GM18511 (cell line): Measurements from ENCODE around the gene IGFBP7.

Source experiments
- ATAC-seq: cut with Tn5 transposase; IDR thresholded peaks from one replicate; pipeline ENCODE4 v1.9.1; 2021; ENCODE audit warnings: mild to moderate bottlenecking, moderate library complexity; ENCODE audit not compliant: unreplicated experiment

Gene IGFBP7, protein sequence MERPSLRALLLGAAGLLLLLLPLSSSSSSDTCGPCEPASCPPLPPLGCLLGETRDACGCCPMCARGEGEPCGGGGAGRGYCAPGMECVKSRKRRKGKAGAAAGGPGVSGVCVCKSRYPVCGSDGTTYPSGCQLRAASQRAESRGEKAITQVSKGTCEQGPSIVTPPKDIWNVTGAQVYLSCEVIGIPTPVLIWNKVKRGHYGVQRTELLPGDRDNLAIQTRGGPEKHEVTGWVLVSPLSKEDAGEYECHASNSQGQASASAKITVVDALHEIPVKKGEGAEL

DNA sequence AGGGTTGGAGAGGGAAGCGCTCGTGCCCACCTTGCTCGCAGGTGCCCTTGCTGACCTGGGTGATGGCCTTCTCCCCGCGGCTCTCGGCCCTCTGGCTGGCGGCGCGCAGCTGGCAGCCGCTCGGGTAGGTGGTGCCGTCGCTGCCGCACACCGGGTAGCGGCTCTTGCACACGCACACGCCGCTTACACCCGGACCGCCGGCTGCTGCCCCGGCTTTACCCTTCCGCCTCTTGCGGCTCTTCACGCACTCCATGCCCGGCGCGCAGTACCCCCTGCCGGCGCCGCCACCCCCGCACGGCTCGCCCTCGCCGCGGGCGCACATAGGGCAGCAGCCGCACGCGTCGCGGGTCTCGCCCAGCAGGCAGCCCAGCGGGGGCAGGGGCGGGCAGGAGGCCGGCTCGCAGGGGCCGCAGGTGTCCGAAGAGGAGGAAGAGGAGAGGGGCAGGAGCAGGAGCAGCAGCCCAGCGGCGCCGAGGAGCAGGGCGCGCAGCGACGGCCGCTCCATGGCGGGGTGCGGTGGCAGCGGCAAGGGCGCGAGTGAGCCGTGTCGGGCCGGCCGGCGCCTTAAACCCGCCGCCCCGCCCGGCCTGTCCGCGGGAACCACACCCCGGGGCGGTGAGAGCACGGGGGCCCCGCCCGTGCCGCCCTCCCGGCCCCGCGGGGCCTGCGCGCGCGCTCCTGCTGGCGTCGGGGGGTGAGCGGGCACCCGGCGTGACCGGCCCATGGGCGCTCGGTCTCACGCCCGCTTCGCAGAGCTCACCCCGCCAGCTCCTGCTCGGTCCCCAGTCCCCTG lies at the start of gene IGFBP7:
Gene IGFBP7 (minus strand): TSS at position 539 of the 793 bp plus-strand sequence. CDS start 34 bp downstream, at position 505.
- ATAC-seq = peak; percentile 44

DNA sequence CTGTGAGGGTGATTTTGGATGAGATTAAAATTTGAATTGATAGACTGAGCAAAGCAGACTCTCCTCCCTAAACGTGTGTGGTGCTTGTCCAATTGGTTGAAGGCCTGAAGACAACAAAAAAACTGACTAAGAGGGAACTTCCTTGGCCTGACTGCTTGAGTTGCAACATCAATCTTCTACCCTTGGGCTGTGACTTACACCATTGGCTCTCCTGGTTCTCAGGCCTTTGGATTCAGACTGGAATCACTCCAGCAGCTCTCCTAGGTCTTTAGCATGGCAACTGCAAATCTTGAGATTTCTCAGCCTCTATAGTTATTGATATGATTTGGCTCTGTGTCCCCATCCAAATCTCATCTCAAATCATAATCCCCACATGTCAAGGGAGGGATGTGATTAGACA lies 49.7 kb upstream of the IGFBP7 start:
- ATAC-seq = no peak

DNA sequence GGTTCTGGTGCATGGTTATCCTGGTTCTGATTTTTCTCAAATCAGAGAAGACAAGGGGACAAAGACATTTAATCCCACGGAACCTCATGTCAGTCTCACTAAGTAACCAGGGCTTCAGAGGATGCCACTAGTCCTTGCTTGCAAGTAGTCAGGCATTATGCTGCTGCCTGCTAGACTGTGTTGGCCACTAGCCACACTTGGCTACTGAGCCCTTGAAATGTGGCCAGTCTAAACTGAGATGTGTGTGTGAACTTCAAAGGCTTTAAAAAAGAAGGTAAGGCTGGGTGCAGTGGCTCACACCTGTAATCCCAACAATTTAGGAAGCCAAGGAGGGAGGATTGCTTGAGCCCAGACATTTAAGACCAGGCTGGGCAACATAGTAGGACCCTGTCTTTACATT lies 48.6 kb upstream of the IGFBP7 start:
- no peak for ATAC-seq

DNA sequence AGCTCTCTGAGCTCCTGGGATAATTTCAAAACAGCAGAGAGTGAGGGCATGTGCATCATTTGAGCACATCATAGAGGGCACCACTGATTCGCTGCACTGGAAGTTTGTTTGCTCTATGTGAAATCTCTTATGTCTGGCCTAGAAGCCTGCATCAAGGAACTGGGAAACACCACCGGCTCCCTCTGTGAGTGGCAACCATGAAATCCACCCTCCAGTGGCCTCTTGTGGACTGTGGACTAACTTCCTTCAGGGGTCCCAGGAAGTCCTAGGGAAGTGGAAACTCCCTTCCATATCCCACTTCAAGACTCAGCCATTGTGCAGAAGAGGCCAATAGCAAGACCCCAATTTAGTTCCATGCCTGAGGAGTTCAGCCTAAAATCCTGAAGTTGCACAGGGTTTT lies 48.0 kb upstream of the IGFBP7 start:
- ATAC-seq = no peak

DNA sequence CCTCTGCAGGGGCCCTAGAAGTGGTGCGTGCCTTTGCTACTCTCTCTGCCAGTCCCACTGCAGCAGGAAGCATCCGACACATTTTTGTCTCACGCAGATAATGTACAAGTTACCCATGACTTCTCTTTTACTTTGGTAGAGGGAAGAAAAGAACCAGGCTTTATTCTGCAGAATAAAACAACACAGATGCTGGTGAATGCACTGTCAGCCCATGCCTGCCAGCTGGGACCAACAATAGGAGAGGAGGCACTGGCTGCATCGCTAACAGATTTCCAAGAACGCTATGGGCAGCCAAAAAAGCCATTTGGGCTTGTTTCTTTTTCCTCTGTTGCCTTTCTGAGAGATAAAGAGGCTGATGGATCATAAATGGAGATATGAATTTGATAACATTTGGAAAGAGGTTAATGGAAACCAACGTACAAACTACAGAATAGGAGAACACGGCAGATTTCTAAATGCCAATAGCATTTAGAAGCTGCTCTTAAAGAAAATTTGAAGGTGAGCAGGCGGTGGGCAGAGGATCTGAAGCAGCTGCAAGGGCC lies 47.5 kb upstream of the IGFBP7 start:
- no peak for ATAC-seq

DNA sequence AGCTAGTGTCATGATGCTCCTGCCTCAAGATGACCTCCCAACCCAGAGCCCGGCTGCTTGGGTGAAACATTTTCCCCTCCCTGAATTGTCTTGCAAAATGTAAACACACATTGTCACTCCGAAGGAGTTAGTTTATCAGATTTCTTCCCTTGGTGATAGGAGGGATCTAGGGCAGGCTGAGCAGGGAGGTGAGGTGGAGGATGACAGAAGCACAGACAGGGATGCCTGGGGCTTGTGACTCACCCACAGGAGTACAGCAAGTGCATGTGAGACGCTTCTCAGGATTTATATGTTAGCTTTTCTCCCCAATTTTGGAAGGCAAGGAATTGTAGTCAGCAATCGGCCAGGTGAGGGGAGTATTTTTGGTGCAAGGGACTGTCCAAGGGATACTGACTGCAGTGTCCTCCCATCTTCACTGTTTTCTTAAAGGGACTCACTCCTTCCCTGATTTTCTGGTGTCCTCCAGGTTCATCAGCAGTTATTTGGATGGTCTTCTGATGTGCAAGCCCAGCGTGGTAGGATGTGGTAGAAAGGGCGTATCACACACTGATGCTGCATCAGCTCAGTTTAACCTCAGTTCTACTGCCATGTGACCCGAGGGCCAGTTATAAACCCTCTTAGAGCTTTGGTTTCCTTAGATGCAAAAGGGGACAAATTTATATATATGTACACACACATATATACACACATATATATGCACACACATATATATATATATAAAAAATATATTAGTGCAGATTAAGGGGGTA lies 46.2 kb upstream of the IGFBP7 start:
- no peak for ATAC-seq

DNA sequence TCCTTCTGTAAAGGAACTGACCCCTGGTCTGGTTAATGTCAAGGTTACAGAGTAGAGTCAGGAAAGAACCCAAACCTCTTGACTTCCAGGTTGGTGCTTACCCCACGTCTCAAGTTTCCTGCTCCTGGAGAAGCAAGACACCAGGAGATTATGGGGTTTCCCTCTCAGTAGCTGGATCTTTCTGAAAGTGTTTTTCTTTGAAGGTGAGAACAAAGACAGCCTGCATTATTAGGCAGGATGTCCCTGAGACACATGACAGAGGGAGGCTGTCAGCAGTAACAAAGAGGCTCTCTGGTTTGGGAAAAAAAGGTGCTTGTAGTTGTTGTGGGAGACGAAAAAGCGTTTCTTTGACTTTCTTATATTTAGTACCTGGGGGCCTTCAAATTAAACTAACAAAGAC lies 44.7 kb upstream of the IGFBP7 start:
- no peak for ATAC-seq

DNA sequence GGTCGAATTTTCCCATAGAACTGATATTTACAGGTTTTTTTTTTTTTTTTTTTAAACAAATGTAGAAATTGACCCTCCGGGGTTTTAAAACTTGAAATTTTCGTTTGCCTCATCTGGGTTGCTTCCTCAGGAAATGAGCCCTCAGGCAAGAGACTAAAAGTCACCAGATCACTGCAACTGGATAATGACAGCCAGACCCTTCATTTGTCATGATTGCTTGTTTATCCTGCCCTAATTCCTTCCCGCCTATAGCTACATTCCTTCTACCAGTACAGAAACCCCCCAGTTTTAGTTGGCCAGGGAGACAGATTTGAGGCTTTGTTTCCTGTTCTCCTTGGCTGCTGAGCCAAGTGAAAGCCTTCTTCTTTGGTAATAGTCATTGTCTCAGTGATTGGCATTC lies 44.0 kb upstream of the IGFBP7 start:
- ATAC-seq = no peak

DNA sequence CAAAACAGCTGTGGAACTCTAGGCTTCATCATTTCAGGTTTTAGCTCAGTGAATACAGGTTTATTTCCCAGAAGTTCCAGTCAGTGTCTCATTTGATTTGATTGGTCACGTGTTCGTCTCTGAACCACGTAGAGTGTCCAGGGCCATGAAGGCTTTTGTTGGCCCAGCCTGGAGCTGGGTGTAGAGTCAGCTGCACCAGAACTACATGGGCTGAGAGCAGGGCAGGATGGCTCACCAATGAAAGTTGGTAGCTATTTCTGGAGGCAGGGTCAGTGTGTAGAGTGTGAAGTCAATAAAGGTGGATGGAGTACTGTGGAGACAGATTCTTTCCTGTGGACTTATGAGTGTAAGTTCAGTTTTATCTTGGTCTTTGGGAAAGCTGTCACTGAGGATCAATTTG lies 43.0 kb upstream of the IGFBP7 start:
- no peak for ATAC-seq

DNA sequence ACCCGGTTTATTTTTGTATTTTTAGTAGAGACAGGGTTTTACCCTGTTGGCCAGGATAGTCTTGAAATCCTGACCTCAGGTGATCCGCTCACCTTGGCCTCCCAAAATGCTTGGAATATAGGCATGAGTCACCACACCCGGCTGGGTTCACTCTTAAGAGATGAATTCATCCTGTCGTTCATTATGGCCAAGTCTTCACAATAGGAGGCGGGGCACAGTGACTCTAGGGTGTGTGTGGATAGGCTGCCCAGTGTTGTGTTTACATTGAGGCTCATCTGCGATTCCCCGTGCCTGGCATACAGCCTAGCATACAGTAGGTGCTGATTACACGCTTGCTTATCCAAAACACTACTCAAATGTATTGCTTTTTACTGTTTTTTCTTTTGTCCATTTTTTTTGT lies 41.3 kb upstream of the IGFBP7 start:
- ATAC-seq = no peak

DNA sequence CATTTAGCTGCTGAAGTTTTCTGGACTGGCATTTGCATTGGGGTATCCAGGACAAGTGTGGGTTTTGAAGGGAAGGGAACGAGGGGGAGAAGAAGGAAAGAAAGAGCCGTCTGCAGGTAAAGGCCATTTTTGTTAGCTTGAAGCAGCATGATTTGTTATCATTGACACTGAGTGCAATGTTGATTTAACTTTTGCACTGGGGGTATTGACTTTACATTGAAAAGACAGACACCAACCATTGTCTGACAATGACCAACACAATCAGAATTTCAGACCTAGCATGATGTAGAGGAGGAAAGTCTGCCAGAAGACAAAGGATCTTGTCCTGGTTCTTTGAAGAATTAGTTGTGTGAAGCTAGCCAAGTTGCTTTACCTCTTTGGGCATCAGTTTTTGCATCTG lies 39.6 kb upstream of the IGFBP7 start:
- ATAC-seq = no peak

DNA sequence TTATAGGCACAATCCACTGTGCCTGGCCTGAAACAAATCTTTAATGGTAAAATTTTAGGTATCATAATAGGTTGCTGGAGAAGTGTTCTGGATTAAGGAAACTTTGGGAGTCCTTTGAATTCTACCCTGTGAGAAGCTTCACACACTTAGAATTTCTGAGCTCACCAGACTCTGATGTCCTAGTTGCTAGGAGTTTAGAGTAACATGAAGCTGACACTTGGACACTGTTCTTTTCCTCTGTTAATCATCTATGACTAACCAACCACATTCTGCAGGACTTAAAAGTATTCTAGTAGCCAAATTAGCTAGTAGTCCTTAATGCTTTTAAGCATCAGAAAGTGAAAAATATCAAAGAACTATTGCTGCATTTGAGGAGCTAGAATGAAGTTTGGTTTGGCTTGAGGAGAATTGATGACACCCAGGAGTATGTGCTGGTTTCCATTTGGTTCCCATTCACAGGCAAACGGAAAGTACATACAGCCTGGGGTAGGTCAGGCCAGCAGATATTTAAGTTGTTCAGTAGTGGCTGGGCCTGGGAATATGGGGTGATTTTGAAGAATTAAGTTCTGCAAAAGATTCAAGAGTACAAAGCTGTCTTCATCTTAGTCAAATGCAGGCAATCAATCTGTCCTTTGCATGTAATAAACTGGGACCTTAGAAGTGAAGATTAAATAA lies 38.8 kb upstream of the IGFBP7 start:
- ATAC-seq = no peak

DNA sequence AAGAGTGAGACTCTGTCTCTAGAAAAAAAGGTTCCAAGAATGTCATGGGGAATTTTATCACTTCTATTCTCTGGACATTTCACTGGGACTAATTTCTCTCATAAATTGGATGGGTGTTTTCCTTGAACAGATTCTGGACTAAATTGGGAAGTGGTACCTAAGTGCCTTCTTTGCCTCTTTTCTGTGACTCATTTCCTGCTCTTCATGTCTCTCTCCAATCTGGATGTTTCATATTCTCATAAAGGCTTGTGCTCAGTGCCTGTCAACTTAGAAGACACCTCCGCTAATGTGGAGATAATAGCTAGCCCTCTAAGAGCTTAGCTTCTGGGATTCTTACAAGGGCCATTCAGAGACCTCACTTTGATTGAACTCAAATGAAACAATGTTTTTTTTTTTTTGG lies 38.0 kb upstream of the IGFBP7 start:
- no peak for ATAC-seq

DNA sequence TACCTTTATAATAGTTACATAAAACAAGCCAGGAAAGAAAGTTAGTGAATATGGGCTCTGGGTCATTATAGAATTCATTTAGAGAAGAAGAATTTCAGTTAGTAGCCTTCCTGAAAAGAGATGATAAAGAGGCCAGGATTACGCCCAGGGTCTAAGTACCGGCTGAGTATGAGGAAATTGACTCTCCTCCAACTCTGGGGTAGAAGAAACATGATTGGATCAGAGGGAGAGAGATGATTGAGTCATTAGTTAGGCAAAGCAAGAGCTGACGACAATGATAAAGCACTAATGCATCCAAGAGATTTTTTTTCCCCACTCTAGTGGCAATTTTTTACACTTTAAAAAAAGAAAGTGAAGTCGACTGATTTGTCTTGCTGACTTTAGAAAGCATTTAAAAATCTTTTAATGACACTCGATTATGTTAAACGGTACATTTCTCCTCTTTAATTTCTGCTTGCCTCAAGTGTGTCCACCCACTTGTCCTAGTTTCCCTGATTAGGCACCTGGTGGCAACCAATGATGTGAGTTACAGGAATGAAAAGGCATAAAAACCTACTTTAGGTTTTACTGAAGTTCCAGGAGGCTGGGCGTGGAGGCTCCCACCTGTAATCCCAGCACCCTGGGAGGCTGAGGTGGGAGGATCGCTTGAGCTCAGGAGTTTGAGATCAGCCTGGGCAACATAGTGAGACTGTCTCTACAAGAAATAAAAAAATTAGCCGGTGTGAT lies 37.3 kb upstream of the IGFBP7 start:
- ATAC-seq = no peak

DNA sequence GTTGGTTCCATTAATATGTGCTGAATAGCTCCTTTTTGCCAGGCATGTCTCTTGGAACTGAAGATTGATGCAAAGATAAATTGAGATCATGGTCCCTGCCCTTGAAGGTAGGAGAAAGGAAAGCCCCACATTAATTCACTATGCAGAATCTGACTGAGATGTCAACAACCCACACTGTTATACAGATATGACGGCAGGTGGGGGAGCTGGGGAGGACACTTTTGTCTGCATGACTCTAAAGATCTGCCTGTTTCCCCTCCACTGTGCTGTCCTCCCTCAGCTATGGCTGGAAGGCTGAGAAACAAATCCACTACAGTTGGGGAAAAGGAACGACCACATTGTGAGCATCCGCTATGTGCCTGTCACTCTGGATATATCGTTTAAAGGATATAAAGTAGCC lies 36.3 kb upstream of the IGFBP7 start:
- no peak for ATAC-seq

DNA sequence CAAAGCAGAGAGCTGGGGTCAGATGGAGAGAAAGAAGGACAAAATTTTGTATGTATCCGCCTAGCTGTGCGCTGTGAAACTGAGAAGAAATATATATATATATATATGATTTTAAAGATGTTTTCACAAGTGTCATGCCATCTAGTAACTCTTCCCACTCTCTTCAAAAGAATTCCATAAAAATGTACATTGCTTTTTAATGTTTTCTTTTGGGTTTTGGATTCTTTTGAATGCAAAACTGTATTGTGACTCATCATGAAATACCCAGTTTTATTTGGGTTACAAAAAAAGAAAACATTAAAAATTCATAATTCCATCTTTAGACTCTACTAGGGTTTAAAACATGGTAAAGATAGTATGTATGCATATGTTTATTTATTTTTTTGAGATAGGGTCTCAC lies 34.3 kb upstream of the IGFBP7 start:
- no peak for ATAC-seq

DNA sequence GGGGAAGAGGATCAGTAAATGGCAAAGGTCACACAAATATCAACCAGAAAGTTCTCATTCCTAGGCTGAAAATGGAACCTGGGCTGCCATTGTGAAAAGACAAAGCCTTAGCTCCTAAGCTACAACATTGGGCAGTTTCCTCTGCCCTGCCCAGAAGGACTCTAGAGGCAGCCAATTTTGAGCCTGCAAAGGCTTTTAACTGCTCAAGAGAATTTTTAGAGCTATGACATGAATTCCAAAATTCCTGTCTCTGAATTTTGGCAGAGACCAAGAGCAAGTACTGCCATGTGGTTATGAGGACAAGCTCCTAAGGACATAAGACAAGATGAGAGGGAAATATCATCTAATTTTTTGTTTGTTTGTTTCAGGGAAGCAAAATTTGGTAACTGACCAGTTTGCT lies 29.6 kb upstream of the IGFBP7 start:
- ATAC-seq = no peak

DNA sequence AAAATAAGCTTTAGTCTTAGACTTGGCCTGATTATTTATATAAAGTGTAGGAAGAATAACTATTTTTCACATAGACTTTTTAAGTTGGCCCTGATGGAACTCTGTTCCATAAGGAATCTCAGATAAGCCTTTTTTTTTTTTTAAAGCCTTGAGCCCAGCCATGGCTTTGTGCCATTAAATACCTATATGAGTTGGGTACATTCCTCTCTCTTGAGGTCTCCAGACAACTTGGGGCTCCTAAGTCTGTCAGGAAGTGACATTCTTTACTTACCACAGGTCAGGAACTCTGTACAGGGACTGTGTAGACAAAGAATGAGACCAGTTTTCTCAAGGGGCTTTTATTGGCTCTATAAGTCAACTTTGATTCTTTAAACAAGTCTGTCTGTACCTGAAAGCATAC lies 27.1 kb upstream of the IGFBP7 start:
- no peak for ATAC-seq

DNA sequence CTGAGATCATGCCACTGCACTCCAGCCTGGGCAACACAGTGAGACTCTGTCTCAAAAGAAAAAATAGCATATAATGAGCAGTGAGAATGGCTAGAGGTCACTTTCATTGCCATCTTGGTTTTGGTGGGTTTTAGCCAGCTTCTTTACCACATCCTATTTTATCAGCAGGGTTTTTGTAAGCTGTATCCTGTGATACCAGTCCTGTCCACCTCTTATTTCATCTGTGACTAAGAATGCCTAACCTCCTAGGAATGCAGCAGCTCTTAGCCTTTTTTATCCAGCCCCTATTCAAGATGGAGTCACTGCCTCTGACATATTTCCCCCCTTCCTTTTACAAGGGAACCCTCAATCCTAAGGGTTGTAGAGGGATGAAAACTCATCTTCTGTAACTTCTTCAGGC lies 26.1 kb upstream of the IGFBP7 start:
- no peak for ATAC-seq

DNA sequence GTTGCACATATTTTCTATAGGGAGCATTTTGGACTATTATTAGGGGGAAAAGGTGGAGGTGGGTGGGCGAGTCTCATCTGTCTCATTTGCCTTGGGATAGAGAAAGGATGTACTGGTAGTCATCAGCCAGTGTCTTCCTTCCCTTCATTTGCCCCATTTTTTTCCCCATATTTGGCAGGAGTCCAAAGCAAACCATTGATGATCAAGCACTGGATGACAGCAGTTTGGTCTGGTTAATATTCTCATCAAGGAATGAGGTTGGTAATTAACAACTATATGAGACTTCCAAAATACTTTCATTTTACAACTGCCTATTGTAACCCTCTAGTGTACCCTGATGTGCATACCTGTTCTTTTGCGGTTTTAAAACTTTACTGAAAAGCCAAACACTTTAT lies 22.6 kb upstream of the IGFBP7 start:
- ATAC-seq = no peak
